Measurements from ENCODE around the gene IBA57.

GRCh38 chr1:228152918-228153258 lies 12.7 kb upstream of the IBA57 start:
- TF ChIP-seq, protein P1, sequence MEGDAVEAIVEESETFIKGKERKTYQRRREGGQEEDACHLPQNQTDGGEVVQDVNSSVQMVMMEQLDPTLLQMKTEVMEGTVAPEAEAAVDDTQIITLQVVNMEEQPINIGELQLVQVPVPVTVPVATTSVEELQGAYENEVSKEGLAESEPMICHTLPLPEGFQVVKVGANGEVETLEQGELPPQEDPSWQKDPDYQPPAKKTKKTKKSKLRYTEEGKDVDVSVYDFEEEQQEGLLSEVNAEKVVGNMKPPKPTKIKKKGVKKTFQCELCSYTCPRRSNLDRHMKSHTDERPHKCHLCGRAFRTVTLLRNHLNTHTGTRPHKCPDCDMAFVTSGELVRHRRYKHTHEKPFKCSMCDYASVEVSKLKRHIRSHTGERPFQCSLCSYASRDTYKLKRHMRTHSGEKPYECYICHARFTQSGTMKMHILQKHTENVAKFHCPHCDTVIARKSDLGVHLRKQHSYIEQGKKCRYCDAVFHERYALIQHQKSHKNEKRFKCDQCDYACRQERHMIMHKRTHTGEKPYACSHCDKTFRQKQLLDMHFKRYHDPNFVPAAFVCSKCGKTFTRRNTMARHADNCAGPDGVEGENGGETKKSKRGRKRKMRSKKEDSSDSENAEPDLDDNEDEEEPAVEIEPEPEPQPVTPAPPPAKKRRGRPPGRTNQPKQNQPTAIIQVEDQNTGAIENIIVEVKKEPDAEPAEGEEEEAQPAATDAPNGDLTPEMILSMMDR (IDR thresholded peaks at IDR 0.05), result no peak
- TF ChIP-seq POLR2A (IDR thresholded peaks at IDR 0.05), result no peak
